GM13976 (cell line): Measurements from ENCODE around the gene APRT.
"Not testable (repeated sequence)": the region's sequence is repeated elsewhere in the genome, so short reads cannot be mapped to it uniquely, and the experiment has no call there.

Experiments
- DNase-seq: peaks from one replicate; pipeline ENCODE4 v3.0.0; 2012; ENCODE audit warnings: low spot score
- CTCF ChIP-seq: IDR thresholded peaks from 2 replicates; pipeline ENCODE4 v1.5.1; 2012; ENCODE audit warnings: borderline replicate concordance, mild to moderate bottlenecking; ENCODE audit not compliant: insufficient read depth; ENCODE audit errors: extremely low read depth, missing control alignments, control extremely low read depth
- in situ Hi-C: fragments of 300-500 bp; cut with MboI; formaldehyde crosslinking; loops from one replicate; pipeline ENCODE4 v1.12.0; 2022; ENCODE audit warnings: low sequenced_read_pairs, mixed read lengths, inconsistent platforms; ENCODE audit not compliant: unreplicated experiment

APRT gene

GRCh38 chr16:88773812-88774291, 37.9 kb downstream of the APRT start:
- no peak for DNase-seq
- in situ Hi-C loops, result no loop called here
- TF ChIP-seq CTCF, result no peak

GRCh38 chr16:88772871-88773811, 38.6 kb downstream of the APRT start:
- TF ChIP-seq CTCF, result no peak
- no peak for DNase-seq
- in situ Hi-C loops, result no loop called here

GRCh38 chr16:88771781-88772180, 39.9 kb downstream of the APRT start:
- DNase-seq, in situ Hi-C loops: not testable (repeated sequence)

- in situ Hi-C loops, result no loop called here
- TF ChIP-seq CTCF, result no peak
- no peak for DNase-seq
Observed at GRCh38 chr16:88771294-88771772, 40.4 kb downstream of the APRT start.

- in situ Hi-C loops, result no loop called here
- no peak for DNase-seq
- no peak for TF ChIP-seq CTCF
Observed at GRCh38 chr16:88770461-88771293, 41.1 kb downstream of the APRT start.

GRCh38 chr16:88769617-88770460, 41.9 kb downstream of the APRT start:
- DNase-seq, result peak; percentile 90
- in situ Hi-C loops, result no loop called here
- no peak for TF ChIP-seq CTCF
